Stimulated activated CD8-positive, alpha-beta memory T cell treated with anti-CD3 and anti-CD28 coated beads, Interleukin-7, amount 100 ng/mL, for 24 hours (primary cell): ENCODE results near the gene ING3.
"Not testable (repeated sequence)": the region's sequence is repeated elsewhere in the genome, so short reads cannot be mapped to it uniquely, and the experiment has no call there.

Experiments
- DNase-seq: peaks from one replicate; pipeline ENCODE4 v3.0.0-alpha.2; 2020; ENCODE audit warnings: low read depth

The ING3 gene

DNA sequence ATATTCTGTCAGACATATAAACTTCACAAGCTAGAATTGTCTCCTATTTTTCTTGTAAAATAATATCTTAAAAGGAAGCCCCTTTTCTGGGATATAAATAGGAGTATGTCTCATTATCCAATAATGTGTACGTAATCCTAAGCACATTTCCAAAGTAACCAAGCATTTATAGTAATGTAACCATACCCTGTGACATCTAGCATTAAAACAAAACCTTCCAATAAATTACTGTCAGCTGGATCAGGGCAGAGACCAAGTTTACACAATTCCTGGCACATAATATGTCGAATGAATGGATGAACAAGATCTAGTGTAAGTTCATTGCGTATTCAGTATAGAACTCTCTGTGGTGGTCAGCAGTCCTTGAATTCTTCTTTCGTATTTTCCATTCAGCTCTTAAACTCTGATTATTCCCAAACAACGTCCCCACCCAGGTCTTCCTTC, 52.2 kb downstream of the ING3 start:
- DNase-seq: no peak

DNA sequence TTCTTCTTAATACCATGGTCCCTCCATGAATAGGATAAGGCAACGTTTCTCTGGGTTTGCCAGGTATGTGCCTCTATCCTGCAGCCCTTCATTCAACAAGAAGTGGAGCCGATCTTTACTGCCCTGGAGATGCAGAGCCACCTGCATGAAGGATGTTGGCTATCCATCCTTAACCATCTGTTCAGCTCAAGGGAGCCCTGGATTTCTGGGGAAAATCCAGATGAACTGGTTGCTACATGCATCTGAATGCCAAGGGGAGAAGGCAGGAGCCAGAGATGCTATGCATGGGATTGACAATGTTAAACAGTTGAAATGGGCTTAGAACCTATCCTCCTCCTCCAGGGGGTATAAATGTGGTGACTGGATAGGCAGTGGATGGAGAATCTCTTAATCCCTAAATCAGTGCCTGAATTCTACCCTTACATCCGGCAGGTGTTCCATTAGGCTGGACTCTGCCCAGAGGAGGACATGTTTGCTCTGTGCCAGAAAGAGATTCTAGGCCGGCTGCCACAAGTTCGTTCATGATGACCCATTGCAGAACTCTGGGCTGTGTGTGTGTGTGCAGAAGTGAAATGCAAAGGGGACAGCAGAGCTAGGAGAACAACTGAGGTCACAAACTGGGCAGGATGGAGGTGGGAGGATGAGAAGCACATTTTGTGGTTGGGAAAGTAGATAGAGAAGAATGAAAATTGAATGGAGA, 53.6 kb downstream of the ING3 start:
- DNase-seq: no peak

DNA sequence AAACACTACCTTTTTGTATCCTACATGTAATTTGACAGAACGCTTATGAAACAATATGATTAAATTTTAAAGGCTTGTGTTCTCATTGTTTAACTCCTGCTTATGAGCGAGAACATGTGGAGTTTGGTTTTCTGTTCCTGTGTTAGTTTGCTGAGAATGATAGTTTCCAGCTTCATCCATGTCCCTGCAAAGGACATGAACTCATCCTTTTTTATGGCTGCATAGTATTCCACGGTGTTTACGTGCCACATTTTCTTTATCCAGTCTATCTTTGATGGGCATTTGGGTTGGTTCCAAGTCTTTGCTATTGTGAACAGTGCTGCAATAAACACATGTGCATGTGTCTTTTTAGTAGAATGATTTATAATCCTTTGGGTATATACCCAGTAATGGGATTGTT, 54.5 kb downstream of the ING3 start:
- not testable (repeated sequence) for DNase-seq

DNA sequence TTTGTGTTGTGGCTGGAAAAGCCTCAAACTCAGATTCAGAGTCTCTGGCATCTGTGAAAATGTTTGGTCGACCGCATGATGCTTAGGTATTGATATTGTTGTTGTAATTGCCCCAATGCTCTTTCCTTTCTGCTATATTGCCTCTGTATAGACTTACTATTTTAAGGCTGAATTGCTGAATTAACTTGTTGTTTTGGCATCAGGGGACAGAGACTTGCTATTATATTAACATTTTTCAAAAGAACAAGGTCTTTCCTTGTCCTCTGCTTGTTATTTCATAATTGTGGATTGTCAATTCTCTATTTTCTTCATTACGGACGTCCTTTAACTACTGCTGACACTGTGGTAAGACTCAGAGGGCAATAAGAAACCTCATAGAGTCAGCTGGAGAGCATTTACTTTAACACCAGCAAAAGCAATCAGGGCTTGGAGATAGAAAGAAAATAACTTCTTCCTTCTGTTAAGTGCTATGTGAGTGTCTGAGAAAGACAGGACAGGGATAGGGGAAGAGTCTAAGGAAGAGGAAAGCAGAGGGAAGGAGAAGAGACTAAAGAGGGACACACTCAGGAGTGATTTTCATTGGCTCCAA, 55.5 kb downstream of the ING3 start:
- no peak for DNase-seq

DNA sequence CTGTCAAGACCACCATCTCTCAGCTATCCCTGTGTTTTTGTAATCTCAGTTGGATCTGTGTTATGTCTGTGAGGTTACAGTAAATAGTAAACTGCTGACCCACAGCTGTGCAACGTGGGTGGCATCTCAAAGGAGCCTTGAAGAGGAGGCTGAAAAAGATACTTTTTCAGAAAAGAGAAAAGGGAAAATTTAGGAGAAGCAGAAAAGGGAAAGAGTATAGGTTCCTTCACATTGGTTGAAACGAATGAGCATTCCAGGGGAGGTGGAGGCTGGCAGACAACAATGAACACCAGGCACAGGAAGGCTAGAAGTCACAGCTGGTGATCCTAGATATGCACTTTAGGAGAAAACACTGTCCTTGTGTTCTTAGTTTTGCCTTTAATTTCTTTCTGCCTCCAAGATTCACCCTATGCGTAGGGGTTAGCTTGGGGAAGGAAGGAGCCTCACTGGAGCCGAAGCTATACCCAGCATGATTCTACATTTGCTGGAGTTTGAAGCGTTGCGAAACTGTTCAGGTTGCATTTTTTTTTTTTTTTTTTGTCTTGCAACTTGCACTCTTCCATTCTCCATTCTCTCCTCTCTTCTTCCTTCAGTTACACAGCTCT, 56.2 kb downstream of the ING3 start:
- DNase-seq: no peak

DNA sequence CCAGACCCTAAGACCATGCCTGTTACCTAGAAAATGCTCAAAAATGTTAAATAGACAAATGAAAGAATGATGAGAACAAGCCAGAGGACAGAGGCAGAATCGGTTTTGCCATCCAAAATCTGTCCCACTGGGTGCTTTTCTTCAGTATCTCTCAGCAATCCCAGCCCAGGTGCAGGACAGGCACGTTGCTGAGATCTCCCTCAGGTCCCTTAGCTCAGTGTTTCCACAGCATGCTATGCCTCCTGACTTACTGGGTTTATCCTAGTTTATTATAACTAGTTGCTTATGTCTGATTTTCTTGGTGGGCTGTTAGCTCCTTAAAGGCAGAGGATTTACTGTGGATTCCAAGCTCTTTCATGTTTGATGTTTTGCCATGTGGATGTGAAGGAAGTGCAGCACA, 58.2 kb downstream of the ING3 start:
- no peak for DNase-seq

DNA sequence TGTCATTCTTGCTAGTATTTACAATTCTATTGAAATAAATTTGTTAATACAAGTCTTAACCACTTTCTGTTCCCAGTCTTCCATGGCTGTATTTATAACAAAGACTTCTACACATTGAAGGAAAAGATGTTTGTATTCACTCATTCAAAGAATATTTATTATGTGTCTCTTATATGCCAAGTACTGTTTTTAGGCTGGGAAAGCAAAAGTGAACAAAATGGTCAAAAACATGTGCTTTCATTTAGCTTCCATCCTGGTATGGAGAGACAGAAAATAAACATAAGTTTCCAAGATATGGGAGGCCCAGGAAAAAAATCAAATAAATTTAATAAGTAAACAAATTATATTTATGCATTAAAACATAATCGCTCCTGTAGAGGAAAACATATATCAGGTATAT, 60.8 kb downstream of the ING3 start:
- DNase-seq: no peak

DNA sequence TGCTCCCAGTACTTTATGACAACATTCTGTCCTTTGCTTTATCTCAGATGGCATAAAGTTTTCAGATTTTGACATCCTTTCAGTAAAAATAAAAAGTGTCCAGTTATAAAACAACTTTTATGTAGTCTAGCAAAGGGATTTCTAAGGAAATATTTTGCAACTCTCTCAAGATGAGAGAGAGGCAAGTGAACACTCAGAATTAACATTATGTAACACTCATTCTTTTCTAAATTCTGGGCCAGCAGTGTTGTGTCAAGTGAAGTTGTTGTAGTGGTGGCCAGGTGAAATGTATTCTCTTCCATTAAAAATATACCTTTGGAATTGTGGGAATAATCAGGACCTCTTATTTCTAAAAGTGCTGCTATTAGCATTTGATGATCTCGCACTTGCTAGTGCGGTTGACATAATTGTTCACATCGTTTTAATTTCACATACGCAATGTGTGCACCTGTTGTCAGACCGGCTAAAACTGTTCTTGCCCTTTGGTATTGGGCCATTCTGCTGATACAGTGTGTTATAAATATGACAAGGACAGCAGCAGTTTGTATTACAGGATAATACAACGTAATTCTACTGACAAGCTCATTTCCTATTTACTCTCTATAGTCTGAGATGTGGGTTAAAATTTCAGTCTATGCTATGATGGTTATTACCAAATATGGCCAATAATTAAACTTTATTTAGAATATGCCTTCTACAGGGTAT, 61.7 kb downstream of the ING3 start:
- DNase-seq: no peak

DNA sequence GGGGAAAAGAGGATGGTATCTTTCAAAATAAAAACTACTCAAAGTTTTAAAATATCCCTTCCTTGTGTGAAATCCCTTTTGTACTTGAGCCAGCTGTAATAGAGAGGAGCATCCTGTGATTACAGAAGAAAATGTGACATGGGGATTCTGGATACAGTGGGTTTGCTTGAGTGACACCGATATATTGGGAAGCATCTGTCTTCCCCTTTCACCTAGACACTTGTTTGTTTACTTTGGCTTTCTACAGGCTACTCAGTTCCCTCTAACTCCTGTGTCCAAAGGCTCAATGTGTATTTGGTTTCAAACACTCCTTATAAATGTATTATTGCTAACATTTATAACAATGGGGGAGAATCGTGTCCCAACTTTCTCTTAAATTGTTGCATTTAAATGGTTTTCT, 62.3 kb downstream of the ING3 start:
- DNase-seq: no peak

DNA sequence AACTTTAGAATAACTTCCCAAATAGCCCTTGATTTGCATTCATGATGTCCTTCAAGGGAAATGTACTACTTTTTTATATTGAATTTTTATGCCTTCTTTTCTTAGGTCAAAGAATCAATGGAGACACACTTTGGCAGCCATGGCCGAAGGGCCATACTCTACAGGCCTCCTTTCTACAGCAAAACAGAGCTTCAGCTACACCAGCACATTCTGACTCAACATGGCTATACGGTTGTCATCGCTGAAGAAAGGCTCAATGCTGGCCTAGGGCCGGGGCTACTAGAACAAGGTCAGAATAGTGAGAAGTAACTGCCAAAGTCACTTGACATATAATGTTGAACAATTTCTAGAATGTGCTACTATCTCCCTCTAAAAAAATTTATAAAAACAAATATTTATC, 65.0 kb downstream of the ING3 start:
- no peak for DNase-seq

DNA sequence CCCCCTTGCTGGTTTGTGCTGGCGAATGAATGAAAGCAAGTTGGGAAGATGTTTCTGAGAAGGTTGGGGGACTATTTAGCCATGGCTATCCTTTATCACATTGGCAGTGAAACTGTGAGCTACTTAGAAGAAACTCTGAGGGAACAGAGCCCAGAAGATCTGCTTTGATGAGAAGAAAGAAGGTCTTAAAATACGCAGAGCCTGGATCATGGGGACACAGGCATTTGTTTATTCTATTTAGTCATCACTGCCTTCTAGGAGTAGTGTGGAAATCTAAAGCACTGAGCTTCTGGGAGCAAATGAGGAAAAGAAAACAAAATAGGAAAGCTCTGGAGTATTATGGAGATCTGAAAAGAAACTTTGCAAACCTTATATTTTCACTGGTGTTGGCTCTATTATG, 66.4 kb downstream of the ING3 start:
- no peak for DNase-seq

DNA sequence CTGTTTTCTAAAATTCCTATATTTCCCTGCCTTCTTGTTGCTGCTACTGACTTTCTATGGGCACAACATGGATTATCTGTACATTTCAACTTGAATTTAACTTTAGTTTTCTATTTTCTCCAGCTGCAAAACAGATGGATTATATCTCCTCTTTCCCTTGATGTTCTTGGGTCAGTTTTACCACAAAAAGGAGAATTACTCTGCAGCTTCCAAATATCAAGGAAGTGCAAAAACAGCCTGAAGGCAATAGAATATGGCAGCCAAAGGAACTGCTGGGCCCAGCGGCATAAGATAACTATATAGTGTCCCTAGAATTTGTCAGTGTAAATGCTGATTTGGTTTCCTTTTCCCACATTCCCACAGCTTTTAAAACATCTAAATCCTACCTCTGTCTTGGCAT, 67.0 kb downstream of the ING3 start:
- DNase-seq: no peak

DNA sequence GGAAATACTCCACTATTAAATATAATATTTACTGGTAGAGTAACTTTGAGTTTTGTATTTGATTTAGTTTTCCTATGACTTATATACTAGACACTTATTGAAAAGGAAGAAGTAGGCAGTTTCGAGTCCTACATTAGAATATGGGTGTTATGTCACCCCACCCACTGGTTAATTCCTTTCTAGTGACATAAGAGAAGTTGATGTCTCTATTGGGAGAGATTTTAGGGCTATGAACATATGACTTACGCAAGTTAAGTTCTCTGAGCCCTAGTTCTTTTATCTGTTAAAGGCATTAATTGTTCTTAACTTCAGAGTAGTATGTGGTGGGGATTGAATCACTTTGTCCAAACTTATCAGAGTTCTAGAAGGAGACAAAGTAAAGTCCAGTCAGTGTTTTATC, 68.4 kb downstream of the ING3 start:
- no peak for DNase-seq

DNA sequence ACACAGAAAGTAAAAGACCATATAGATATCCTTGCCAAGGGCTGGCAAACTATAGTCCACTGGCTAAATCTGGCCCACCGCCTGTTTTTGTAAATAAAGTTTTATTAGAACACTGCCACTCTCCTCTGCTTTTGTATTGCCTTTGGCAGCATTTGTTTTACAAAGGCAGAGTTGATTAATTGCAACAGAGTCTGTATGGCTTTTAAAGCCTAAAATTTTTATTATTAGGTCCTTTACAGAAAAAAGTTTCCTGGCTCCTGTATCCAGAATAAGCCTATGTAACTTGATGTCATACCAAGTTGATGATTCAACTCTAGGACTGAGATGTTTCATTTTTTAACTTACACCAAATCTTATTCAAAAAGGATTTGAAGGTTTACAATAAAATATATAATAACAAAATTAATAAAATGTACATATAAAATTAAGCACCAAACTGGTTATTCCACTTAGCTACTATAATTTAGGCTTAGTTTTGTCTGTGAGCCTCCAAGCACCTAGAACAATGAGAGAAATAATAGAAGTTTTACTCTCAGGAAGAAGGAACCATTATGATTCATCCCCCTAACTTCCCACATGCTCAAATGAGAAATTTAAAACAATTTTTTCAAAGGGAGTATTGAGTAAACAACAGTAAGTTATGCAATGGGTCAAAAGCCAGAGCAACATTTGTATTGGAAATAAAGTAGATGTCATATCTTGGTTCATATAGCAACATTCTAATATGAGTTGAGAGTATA, 69.8 kb downstream of the ING3 start:
- no peak for DNase-seq

DNA sequence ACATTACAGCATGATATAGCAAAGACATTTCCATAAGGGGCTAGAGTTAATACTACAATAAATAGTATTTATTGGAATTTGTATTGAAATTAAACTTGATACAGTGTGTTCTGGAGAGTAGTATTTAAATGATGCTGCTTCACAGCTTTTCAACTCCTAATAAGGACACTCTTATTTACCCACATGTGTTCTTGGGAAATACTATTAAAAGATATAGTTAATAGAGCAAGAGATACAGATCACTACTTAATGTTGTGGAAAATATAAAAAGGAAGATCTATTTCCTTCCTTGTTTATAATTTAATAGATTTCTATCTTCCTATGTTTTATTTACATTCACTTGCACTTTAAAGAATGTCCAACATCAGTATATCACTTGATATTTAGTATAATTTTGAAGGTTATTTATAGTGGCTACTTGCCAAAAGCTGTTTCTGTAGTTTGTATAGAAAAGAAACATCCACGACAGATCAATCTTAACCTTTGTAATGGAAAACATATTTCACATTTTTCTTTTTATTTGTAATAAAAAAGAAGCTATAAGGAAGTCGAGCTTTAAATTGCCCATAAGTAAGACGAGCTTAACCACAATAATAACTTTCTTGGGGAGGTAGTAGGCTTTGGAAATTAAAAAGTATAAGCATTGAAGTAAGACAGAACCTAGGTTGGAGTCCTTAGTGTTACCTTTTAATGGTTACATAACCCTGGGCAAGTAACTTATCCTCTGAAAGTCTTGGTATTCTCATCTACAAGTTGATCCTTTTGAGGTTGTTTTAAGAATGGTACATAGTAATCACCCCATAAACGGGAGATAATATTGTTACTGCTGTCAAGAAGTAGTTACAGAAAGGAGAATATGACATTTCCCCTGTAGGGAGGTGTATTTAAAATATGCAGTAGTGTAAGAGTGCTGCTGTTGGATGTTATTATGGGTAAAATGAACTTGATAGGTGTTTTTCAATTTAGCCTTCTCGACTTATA, 70.7 kb downstream of the ING3 start:
- DNase-seq: no peak

DNA sequence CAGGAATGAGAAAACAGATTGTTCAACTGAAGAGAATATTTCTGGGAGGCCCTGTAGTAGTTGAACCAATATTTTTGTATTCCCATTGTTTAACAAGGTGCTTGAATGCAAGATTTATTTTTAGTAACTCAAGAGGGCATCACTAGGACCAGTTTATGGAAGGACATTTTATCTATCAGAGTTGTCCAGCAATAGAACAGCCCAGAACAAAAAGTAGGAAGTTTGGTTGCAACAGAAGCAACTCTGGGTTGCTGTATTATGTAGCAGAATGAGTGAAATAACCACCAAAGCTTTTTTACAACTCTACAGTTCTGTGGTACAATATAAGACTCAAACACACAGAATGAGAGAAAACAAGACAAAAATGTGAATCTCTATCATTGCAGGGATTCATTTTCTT, 72.6 kb downstream of the ING3 start:
- DNase-seq: no peak

DNA sequence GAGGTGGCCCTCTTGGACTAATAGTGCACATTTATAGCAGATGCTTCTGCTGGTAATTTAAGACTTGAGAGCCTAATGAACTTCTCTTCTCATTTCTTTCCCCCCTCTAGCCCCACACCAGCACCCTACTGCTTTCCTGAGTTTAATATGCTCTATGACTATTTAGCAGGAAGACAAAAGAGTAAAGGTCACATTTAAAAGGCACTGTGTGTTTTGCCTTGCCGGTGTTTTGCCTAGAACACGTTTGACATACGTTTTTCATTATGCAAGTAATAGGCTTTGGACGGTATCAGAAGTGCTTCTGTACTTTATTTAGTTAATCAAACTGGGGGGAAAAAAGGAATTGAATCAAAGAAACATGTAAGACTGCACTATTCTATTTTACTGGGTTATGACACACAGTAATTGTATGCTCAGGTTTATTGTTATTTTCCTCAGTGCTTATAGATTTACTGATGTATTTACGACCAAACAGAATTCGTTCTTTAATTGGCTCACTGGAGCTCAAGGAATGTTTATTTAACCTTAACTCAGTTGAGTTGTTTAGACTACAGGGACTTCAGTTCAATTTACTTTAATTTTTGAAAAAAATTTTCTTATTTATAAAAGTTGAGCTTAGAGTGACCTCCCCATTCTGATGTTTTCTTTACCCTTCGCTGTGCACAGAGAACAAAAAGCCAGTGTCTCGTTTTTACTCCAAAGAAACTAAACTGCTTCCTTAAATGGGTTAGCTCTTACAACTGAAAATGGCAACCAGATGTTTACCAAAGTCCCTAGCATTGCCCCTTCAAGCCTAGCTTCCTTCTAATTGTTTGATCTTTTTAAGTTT, 73.3 kb downstream of the ING3 start:
- no peak for DNase-seq

DNA sequence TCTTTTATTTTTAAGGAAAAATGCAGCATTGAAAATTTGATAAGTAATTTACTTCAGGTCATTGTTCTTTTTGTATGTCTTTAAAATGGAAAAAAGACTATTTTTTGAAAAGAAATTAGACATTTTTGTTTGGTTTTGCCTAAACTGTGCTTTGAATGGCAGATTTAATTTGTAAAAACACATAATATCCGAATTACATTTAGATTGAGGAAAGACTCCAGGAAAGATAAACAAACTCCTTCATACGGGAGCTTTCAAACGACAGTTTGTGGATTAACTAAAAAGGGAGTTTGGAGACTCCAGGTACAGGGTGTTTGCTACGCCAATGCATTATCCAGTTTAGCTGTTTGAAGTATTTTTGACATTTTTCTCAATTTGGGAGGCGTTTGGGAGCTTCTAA, 74.0 kb downstream of the ING3 start:
- DNase-seq: no peak

DNA sequence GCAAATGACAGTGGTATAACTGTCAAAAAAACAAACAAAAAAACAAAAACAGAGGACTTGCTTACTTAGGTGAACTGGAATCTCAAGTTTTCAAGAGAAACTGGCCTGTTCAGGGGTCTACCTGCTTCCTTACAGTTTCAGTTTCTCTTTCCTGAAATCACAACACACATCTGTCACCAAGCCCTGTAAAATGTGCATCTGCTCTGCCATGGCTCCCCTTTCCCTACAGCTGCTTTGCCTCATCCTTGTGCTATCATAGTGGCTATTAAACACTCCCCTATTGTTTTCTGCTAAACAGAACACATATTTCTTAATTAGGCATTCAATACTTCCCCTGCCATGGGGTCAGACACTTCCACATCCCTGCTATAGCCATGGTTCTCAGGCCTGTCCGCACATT, 75.6 kb downstream of the ING3 start:
- no peak for DNase-seq

DNA sequence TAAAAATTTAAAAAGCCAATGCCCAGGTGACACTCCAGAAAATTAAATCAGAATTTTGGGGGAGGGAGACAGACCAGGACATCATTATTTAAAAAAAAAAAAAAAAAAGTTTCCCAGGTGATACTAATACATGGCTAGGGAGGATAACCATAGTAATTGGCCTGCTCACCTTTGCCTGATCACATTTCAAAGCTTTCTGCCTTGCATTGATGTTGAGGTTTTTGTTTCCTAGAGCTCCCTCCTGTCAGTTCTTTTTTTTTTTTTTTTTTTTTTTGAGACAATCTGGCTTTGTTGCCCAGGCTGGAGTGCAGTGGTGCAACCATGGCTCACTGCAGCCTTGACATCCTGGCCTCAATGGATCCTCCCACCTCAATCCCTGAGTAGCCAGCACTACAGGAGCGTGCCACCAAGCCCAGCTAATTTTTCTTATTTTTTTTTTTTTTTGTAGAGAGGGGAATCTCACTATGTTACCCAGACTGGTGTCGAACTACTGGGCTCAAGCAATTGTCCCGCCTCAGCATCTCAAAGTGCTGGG, 76.1 kb downstream of the ING3 start:
- no peak for DNase-seq
